ENCODE measurements around the gene WSB1. TPM values are rescaled to one million over a fixed set of nuclear protein-coding genes. Genes with fewer than 3 reads are reported as not detected.

The WSB1 gene
- total and polyA plus RNA-seq, 9 of the 15 experiments (the other 6 are each of a cell fraction or from before 2014, with no cell fraction given), result 22.8 to 229 (median 81.1) TPM

GRCh38 chr17:27303734-27304133 lies 9.8 kb downstream of the WSB1 start:
- no peak overlapping the region for H3K9ac ChIP-seq (ENCODE audit: insufficient read depth in 1 of 2, low read depth in 2 of 2, low read length in 2 of 2)
- no peak overlapping the region for H3K4me2 ChIP-seq (ENCODE audit: insufficient read depth, low read length)
- FAIRE-seq, result no peak
- no peaks in the 10 kb centered on the region for H3K9me1 ChIP-seq (ENCODE audit: control insufficient read depth, insufficient read depth, low read length)
- no peaks in the 10 kb centered on the region for H3K27me3 ChIP-seq (ENCODE audit: control insufficient read depth in 2 of 2, insufficient read depth in 2 of 2, low read length in 2 of 2)
- WGBS (ENCODE audit: insufficient coverage, low coverage, missing lambda C conversion rate), result 84% methylated on average over 2 of the region's 2 CpGs
- 0 out of 2 replicates have a peak, but pooled peaks have one; percentile 9 for TF ChIP-seq PKNOX1 (IDR thresholded peaks at IDR 0.05)
- no peak for TF ChIP-seq CEBPZ (IDR thresholded peaks at IDR 0.05; ENCODE audit: borderline replicate concordance, low read depth, low read length)
- peaks cover 82% of the 10 kb centered on the region for H3K79me2 ChIP-seq (ENCODE audit: control insufficient read depth, insufficient read depth, low read length)
- H3K4me1 ChIP-seq (replicated peaks in 1 of 2; ENCODE audit: control insufficient read depth in 2 of 2, insufficient read depth in 2 of 2, low read length in 2 of 2), result no peaks in the 10 kb centered on the region; a peak in 2 of 5 replicates
- no peak overlapping the region for H3K4me3 ChIP-seq
- intact Hi-C loops (cut with micrococcal nuclease), result no loop called here
- H3K27ac ChIP-seq (ENCODE audit: extremely low read depth, low read depth, low read length), result no peak overlapping the region
- ChIA-PET CTCF (ENCODE audit: low intra/inter-chr PET ratio) (no interaction called here), POLR2A (interaction anchor here (6.6 to 9.6 kb wide), 2 partner anchors 9 to 14 kb away, joined by 48 to 88 read pairs; partner anchors contain the start of gene WSB1)
- no TSS peak for BruUV-seq (replicated peaks)
- in situ Hi-C loops (cut with MboI), result no loop called here
- no peaks in the 10 kb centered on the region for H3K9me3 ChIP-seq (replicated peaks; ENCODE audit: control insufficient read depth, insufficient read depth, low read depth, low read length)
- peaks cover 85% of the 10 kb centered on the region for H3K36me3 ChIP-seq (ENCODE audit: control insufficient read depth, insufficient read depth, low read length)
- H2AFZ ChIP-seq (ENCODE audit: low read depth, low read length), result no peak overlapping the region
- H4K20me1 ChIP-seq (replicated peaks; ENCODE audit: control insufficient read depth, insufficient read depth, low read length), result peaks cover 23% of the 10 kb centered on the region; the same call in 1 of the 2 replicates
- DNase-seq (ENCODE audit: extremely low read depth in 1 of 4, low spot score in 3 of 4), result no peak
- ATAC-seq, result no peak
